IMR-90 (cell line): ENCODE results near the gene IFNE. TPM values are rescaled to one million over a fixed set of nuclear protein-coding genes. Genes with fewer than 3 reads are reported as not detected.

ENCODE experiments used
- ATAC-seq: fragments of 200-7000 bp; cut with Tn5 transposase; 2 replicates; pipeline ENCODE4 v1.9.1; 2020; ENCODE audit warnings: low read depth, mild to moderate bottlenecking, moderate library complexity
- BruUV-seq: library from RNA; stranded (reverse); fragments of 400-500 nt; replicated peaks from 2 replicates; lab custom pipeline; 2021; lab: Mats Ljungman, UMichigan
- CTCF ChIA-PET: fragments of 300-600 bp; formaldehyde crosslinking; extraction: SDS; loops from one replicate; lab custom pipeline; 2021; ENCODE audit warnings: antibody characterized with exemption; lab: Yijun Ruan, JAX
- POLR2A ChIA-PET: fragments of 300-600 bp; sonication (Branson Sonifier 250); formaldehyde crosslinking; loops from one replicate; lab custom pipeline; 2022; ENCODE audit warnings: antibody characterized with exemption; ENCODE audit not compliant: unreplicated experiment; lab: Charles Lee
- DNase-seq: peaks from one replicate; pipeline ENCODE4 v3.0.0; 2013
- H2AFZ ChIP-seq: replicated peaks from 2 replicates; pipeline ENCODE3; 2013; ENCODE audit warnings: low read length, mild to moderate bottlenecking; ENCODE audit not compliant: poor library complexity
- H2AK5ac ChIP-seq: 2 replicates; pipeline ENCODE4 v1.6.1; 2013; ENCODE audit warnings: low read depth, low read length, inconsistent platforms
- H2AK9ac ChIP-seq: replicated peaks from 2 replicates; pipeline ENCODE3; 2013; ENCODE audit warnings: mild to moderate bottlenecking, low read depth, low read length, moderate library complexity; ENCODE audit not compliant: poor library complexity
- H2BK120ac ChIP-seq: 2 replicates; pipeline ENCODE4 v1.6.1; 2013; ENCODE audit warnings: low read depth, low read length, inconsistent platforms
- H2BK15ac ChIP-seq: 3 replicates; pipeline ENCODE4 v1.6.1; 2013; ENCODE audit warnings: low read depth, low read length, inconsistent platforms
- H2BK20ac ChIP-seq: 2 replicates; pipeline ENCODE4 v1.6.1; 2013; ENCODE audit warnings: low read depth, mild to moderate bottlenecking, inconsistent platforms, low read length, moderate library complexity
- H2BK5ac ChIP-seq: 2 replicates; pipeline ENCODE4 v1.6.1; 2013; ENCODE audit warnings: mild to moderate bottlenecking, low read depth, low read length, inconsistent platforms; ENCODE audit not compliant: poor library complexity, severe bottlenecking
- H3K14ac ChIP-seq: replicated peaks from 2 replicates; pipeline ENCODE4 v1.6.1; 2013; ENCODE audit warnings: low read depth, low read length, inconsistent platforms
- H3K18ac ChIP-seq: 2 replicates; pipeline ENCODE4 v1.6.1; 2013; ENCODE audit warnings: low read depth, low read length, control low read depth
- H3K23ac ChIP-seq: 2 replicates; pipeline ENCODE4 v1.6.1; 2013; ENCODE audit warnings: low read depth, low read length, inconsistent platforms
- H3K27ac ChIP-seq: 2 replicates; pipeline ENCODE4 v1.5.1; 2013; ENCODE audit warnings: mild to moderate bottlenecking, control low read depth, low read length; ENCODE audit not compliant: insufficient read depth
- H3K27me3 ChIP-seq: 2 replicates; pipeline ENCODE4 v1.6.1; 2013; ENCODE audit warnings: low read length; ENCODE audit not compliant: control insufficient read depth, insufficient read depth
- H3K36me3 ChIP-seq: 2 replicates; pipeline ENCODE4 v1.6.1; 2013; ENCODE audit warnings: low read length, mixed read lengths; ENCODE audit not compliant: control insufficient read depth, insufficient read depth
- H3K4ac ChIP-seq: 2 replicates; pipeline ENCODE4 v1.6.1; 2013; ENCODE audit warnings: low read depth, low read length, inconsistent platforms
- H3K4me1 ChIP-seq: 2 replicates; pipeline ENCODE4 v1.6.1; 2013; ENCODE audit warnings: low read length, mixed read lengths; ENCODE audit not compliant: control insufficient read depth, insufficient read depth
- H3K4me2 ChIP-seq: 2 replicates; pipeline ENCODE4 v1.6.1; 2013; ENCODE audit warnings: low read depth, mild to moderate bottlenecking, control low read depth, low read length, moderate library complexity
- H3K4me3 ChIP-seq: 2 replicates; pipeline ENCODE4 v1.5.1; 2013; ENCODE audit warnings: low read depth, mild to moderate bottlenecking, control low read depth, low read length, moderate library complexity; ENCODE audit not compliant: insufficient read depth
- H3K56ac ChIP-seq: 2 replicates; pipeline ENCODE4 v1.6.1; 2013; ENCODE audit warnings: low read length, inconsistent platforms; ENCODE audit not compliant: insufficient read depth; ENCODE audit errors: extremely low read depth
- H3K79me1 ChIP-seq, 2 experiments: 2 replicates each; pipeline ENCODE4 v1.6.1; 2013; ENCODE audit warnings: low read length in 2 of 2, inconsistent platforms in 1 of 2, low read depth in 1 of 2
- H3K9ac ChIP-seq: 2 replicates; pipeline ENCODE4 v1.6.1; 2013; ENCODE audit warnings: low read depth, low read length, control low read depth
- H3K9me1 ChIP-seq: 2 replicates; pipeline ENCODE4 v1.6.1; 2013; ENCODE audit warnings: low read length, inconsistent platforms; ENCODE audit not compliant: insufficient read depth
- H3K9me3 ChIP-seq: 2 replicates; pipeline ENCODE4 v1.6.1; 2013; ENCODE audit warnings: low read length; ENCODE audit not compliant: control insufficient read depth, insufficient read depth
- H4K20me1 ChIP-seq: 2 replicates; pipeline ENCODE4 v1.6.1; 2013; ENCODE audit warnings: low read length, inconsistent platforms; ENCODE audit not compliant: insufficient read depth
- H4K5ac ChIP-seq: 2 replicates; pipeline ENCODE4 v1.6.1; 2013; ENCODE audit warnings: mild to moderate bottlenecking, low read depth, low read length, control low read depth
- H4K8ac ChIP-seq, 2 experiments: 2 replicates each; pipeline ENCODE4 v1.6.1; 2013; ENCODE audit warnings: low read depth in 2 of 2, low read length in 2 of 2, control low read depth in 1 of 2, inconsistent platforms in 1 of 2
- H4K91ac ChIP-seq: 2 replicates; pipeline ENCODE4 v1.6.1; 2013; ENCODE audit warnings: low read depth, low read length, inconsistent platforms; ENCODE audit not compliant: insufficient read depth
- BHLHE40 ChIP-seq: fragments of 150-350 bp; IDR thresholded peaks from 2 replicates; pipeline ENCODE4 v1.6.1; 2016; ENCODE audit warnings: mild to moderate bottlenecking, low read depth, low read length
- CEBPB ChIP-seq: IDR thresholded peaks from 2 replicates; pipeline ENCODE4 v1.6.1; 2012; ENCODE audit warnings: low read depth, low read length, improper control_type of control experiment
- CHD1 ChIP-seq: IDR thresholded peaks from 2 replicates; pipeline ENCODE4 v1.6.1; 2012; ENCODE audit warnings: low read depth, low read length, improper control_type of control experiment
- CTCF ChIP-seq: conservative IDR thresholded peaks from 2 replicates; pipeline ENCODE4 v1.5.1; 2012; ENCODE audit warnings: mild to moderate bottlenecking, low read depth, low read length, improper control_type of control experiment
- MAFK ChIP-seq: IDR thresholded peaks from 2 replicates; pipeline ENCODE4 v1.6.1; 2012; ENCODE audit warnings: low read depth, low read length, improper control_type of control experiment
- MAZ ChIP-seq: IDR thresholded peaks from 2 replicates; pipeline ENCODE4 v1.6.1; 2012; ENCODE audit warnings: low read depth, mild to moderate bottlenecking, low read length, improper control_type of control experiment, moderate library complexity, borderline replicate concordance
- MXI1 ChIP-seq: IDR thresholded peaks from 2 replicates; pipeline ENCODE4 v1.6.1; 2012; ENCODE audit warnings: low read depth, mild to moderate bottlenecking, low read length, moderate library complexity, borderline replicate concordance
- NFE2L2 ChIP-seq: fragments of 150-350 bp; IDR thresholded peaks from 2 replicates; pipeline ENCODE4 v1.6.1; 2016; ENCODE audit warnings: low read depth, mild to moderate bottlenecking, low read length
- POLR2A ChIP-seq: IDR thresholded peaks from 2 replicates; pipeline ENCODE4 v1.6.1; 2012; ENCODE audit warnings: mild to moderate bottlenecking, low read depth, low read length
- RAD21 ChIP-seq: IDR thresholded peaks from 2 replicates; pipeline ENCODE4 v1.6.1; 2012; ENCODE audit warnings: low read length, improper control_type of control experiment
- RCOR1 ChIP-seq: IDR thresholded peaks from 2 replicates; pipeline ENCODE4 v1.6.1; 2012; ENCODE audit warnings: mild to moderate bottlenecking, low read length, improper control_type of control experiment; ENCODE audit not compliant: insufficient replicate concordance
- RFX5 ChIP-seq: IDR thresholded peaks from 2 replicates; pipeline ENCODE4 v1.8.0; 2012; ENCODE audit warnings: low read depth, mild to moderate bottlenecking, low read length, moderate library complexity
- SMC3 ChIP-seq: fragments of 150-350 bp; IDR thresholded peaks from 2 replicates; pipeline ENCODE4 v1.6.1; 2016; ENCODE audit warnings: low read depth, mild to moderate bottlenecking, antibody characterized with exemption, low read length, moderate library complexity
- dilution Hi-C: fragments of 300-500 bp; cut with HindIII; formaldehyde crosslinking; loops from one replicate; pipeline ENCODE4 v1.14.3; 2018; ENCODE audit warnings: low sequenced_read_pairs; ENCODE audit not compliant: unreplicated experiment
- in situ Hi-C: fragments of 300-500 bp; cut with MboI; formaldehyde crosslinking; loops from 3 replicates; pipeline ENCODE4 v1.14.3; 2019; ENCODE audit warnings: low sequenced_read_pairs, inconsistent platforms, mixed read lengths
- intact Hi-C: fragments of 100-400 bp; cut with micrococcal nuclease; formaldehyde crosslinking; loops from 2 replicates; pipeline ENCODE4 v1.10.0; 2022
- polyA plus RNA-seq, 3 experiments: library from polyadenylated mRNA; depleted of rRNA; stranded (reverse); fragments of >200 nt; gene quantifications; 2 replicates each; pipeline ENCODE4 v1.2.3, GENCODE V29; 2012; ENCODE audit warnings: low replicate concordance in 1 of 3
- total RNA-seq: library from RNA; depleted of rRNA; stranded (reverse); fragments of >200 nt; gene quantifications from 2 replicates; pipeline ENCODE4 v1.2.3, GENCODE V29; 2012
- TF ChIP-seq, protein P1 (sequence below): fragments of 150-350 bp; IDR thresholded peaks from 2 replicates; pipeline ENCODE4 v1.6.1; 2017; ENCODE audit warnings: mild to moderate bottlenecking, antibody characterized with exemption, low read length, low read depth
- TF ChIP-seq, protein P2 (sequence below): fragments of 150-350 bp; IDR thresholded peaks from 2 replicates; pipeline ENCODE4 v1.6.1; 2016; ENCODE audit warnings: low read depth, mild to moderate bottlenecking, low read length, moderate library complexity, borderline replicate concordance

The IFNE gene
- total and polyA plus RNA-seq, 2 of the 4 experiments (the other 2 are of a cell fraction), result 1.4 to 1.8 TPM

- DNase-seq, result peak; percentile 25
- Histone ChIP-seq H2BK120ac (no peak overlapping the region), H4K8ac (no peak overlapping the region), H3K14ac (no peak overlapping the region), H3K4ac (no peak overlapping the region), H3K9me3 (no peaks in the 10 kb centered on the region), H3K4me3 (no peak overlapping the region), H4K91ac (no peak overlapping the region), H3K23ac (no peak overlapping the region), H3K79me1 (no peaks in the 10 kb centered on the region), H3K4me1 (peaks cover 2% of the 10 kb centered on the region; the same call in 1 of the 2 replicates), H2BK5ac (no peak overlapping the region), H3K36me3 (no peaks in the 10 kb centered on the region), H2BK20ac (no peak overlapping the region), H4K5ac (no peak overlapping the region), H3K27me3 (no peaks in the 10 kb centered on the region), H2AFZ (no peak overlapping the region), H2AK9ac (no peak overlapping the region), H4K20me1 (no peaks in the 10 kb centered on the region), H2BK15ac (no peak overlapping the region), H3K9me1 (no peaks in the 10 kb centered on the region), H3K27ac (no peak overlapping the region), H3K9ac (no peak overlapping the region), H3K18ac (no peak overlapping the region), H3K56ac (no peak overlapping the region), H3K4me2 (no peak overlapping the region), H2AK5ac (no peak overlapping the region)
- ATAC-seq, result peak; percentile 81
- dilution Hi-C loops (no loop called here), in situ Hi-C loops (no loop called here), intact Hi-C loops (loop anchor here (2.0 kb wide), 1 partner anchor 129 kb away; no protein-coding TSS in a partner anchor)
- ChIA-PET POLR2A (no interaction called here), CTCF (interaction anchor here (0.6 to 1.8 kb wide), 9 partner anchors 10 to 354 kb away, joined by 3 to 5 read pairs (median 3); no protein-coding TSS in a partner anchor)
- TF ChIP-seq CHD1, result no peak
- no peak for TF ChIP-seq MAZ
- TF ChIP-seq MAFK, result no peak
- no peak for TF ChIP-seq RFX5
- TF ChIP-seq BHLHE40, result no peak
- TF ChIP-seq CTCF, result peak; percentile 57
- TF ChIP-seq CEBPB, result no peak
- TF ChIP-seq, protein P1, sequence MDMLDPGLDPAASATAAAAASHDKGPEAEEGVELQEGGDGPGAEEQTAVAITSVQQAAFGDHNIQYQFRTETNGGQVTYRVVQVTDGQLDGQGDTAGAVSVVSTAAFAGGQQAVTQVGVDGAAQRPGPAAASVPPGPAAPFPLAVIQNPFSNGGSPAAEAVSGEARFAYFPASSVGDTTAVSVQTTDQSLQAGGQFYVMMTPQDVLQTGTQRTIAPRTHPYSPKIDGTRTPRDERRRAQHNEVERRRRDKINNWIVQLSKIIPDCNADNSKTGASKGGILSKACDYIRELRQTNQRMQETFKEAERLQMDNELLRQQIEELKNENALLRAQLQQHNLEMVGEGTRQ, result no peak
- TF ChIP-seq, protein P2, sequence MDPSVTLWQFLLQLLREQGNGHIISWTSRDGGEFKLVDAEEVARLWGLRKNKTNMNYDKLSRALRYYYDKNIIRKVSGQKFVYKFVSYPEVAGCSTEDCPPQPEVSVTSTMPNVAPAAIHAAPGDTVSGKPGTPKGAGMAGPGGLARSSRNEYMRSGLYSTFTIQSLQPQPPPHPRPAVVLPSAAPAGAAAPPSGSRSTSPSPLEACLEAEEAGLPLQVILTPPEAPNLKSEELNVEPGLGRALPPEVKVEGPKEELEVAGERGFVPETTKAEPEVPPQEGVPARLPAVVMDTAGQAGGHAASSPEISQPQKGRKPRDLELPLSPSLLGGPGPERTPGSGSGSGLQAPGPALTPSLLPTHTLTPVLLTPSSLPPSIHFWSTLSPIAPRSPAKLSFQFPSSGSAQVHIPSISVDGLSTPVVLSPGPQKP, result no peak
- TF ChIP-seq MXI1, result no peak
- no peak for TF ChIP-seq RCOR1
- peak; percentile 56 for TF ChIP-seq RAD21
- no peak for TF ChIP-seq POLR2A
- peak; percentile 59 for TF ChIP-seq SMC3
- TF ChIP-seq NFE2L2, result no peak
- BruUV-seq, result no TSS peak
These were observed 26.8 kb downstream of the IFNE start for GRCh38 chr9:21455320-21455719.
